Lung (tissue), 12 donors: Measurements from ENCODE around the gene ZNF521. TPM values are rescaled to one million over a fixed set of nuclear protein-coding genes. Genes with fewer than 3 reads are reported as not detected.

Experiments used
- ATAC-seq: fragments of 200-7000 bp; cut with Tn5 transposase; one replicate; pipeline ENCODE4 v1.9.1; 2020; ENCODE audit warnings: moderate number of reproducible peaks; ENCODE audit not compliant: insufficient read depth, low FRiP score
- DNase-seq, 3 donors: peaks; one replicate each; pipeline ENCODE4 v3.0.0-alpha.2; 2013 to 2017
- H3K27ac ChIP-seq, 2 donors: one replicate each; pipeline ENCODE4 v1.5.1; 2013; ENCODE audit warnings: mild to moderate bottlenecking in 2 of 2, moderate library complexity in 2 of 2, control low read depth in 1 of 2, inconsistent platforms in 1 of 2, low read depth in 1 of 2, low read length in 1 of 2
- H3K27me3 ChIP-seq, 3 donors: one replicate each; pipeline ENCODE4 v1.5.1; 2013; ENCODE audit warnings: low read length in 2 of 3; ENCODE audit not compliant: control insufficient read depth in 3 of 3, insufficient read depth in 3 of 3
- H3K36me3 ChIP-seq, 4 donors: one replicate each; pipeline ENCODE4 v1.5.1; 2013; ENCODE audit warnings: low read length in 4 of 4, mild to moderate bottlenecking in 1 of 4, moderate library complexity in 1 of 4; ENCODE audit not compliant: control insufficient read depth in 4 of 4, insufficient read depth in 4 of 4
- H3K4me1 ChIP-seq, 5 donors: one replicate each; pipeline ENCODE4 v1.5.1; 2013; ENCODE audit warnings: low read length in 5 of 5, mild to moderate bottlenecking in 2 of 5, moderate library complexity in 1 of 5; ENCODE audit not compliant: control insufficient read depth in 5 of 5, insufficient read depth in 5 of 5
- H3K4me3 ChIP-seq: one replicate; pipeline ENCODE4 v1.5.1; 2013; ENCODE audit warnings: mild to moderate bottlenecking, control low read depth, moderate library complexity
- H3K9ac ChIP-seq, 2 donors: one replicate each; pipeline ENCODE4 v1.5.1; 2013; ENCODE audit warnings: low read length in 2 of 2, control low read depth in 1 of 2; ENCODE audit not compliant: insufficient read depth in 1 of 2
- H3K9me3 ChIP-seq, 4 donors: one replicate each; pipeline ENCODE4 v1.5.1; 2013; ENCODE audit warnings: low read length in 3 of 4, mild to moderate bottlenecking in 1 of 4, moderate library complexity in 1 of 4; ENCODE audit not compliant: control insufficient read depth in 4 of 4, insufficient read depth in 3 of 4
- CTCF ChIP-seq: IDR thresholded peaks from 2 replicates; pipeline ENCODE4 v1.5.1; 2012; ENCODE audit warnings: mild to moderate bottlenecking; ENCODE audit errors: control extremely low read depth, extremely low read depth
- WGBS, 2 donors: extraction: QIAGEN DNeasy Blood & Tissue Kit; methylation state at CpG; one replicate each; pipeline ENCODE4 v1.1.7; 2013; 5-methylcytosine and 5-hydroxymethylcytosine counted together
- polyA plus RNA-seq, 2 donors: library from polyadenylated mRNA; stranded (reverse); fragments of 200-250 nt; gene quantifications; one replicate each; pipeline ENCODE4 v1.2.1, GENCODE V29; 2013
- total RNA-seq, 2 donors: library from RNA; depleted of rRNA in 1 of 2; stranded (reverse); fragments of >200 nt in 1 of 2; gene quantifications; one replicate each; pipeline ENCODE4 v1.2.1, GENCODE V29; 2014 to 2021
- donor health status: control.
- donor health status: control.
- donor health status: Bipolar disorder and iron deficiency.
- donor health status: healthy.
- donor health status: DM: yes; HTN: yes; CAD: no.

ZNF521 gene
- total and polyA plus RNA-seq, 4 donors, result 1.5 to 48.8 (median 10.7) TPM

GRCh38 chr18:25103468-25104155 is 248.4 kb downstream of the ZNF521 start:
- no peak for TF ChIP-seq CTCF
- Histone ChIP-seq H3K9ac (no peak overlapping the region), H3K27ac (no peak overlapping the region), H3K4me1 (peaks cover 0 to 48% (median 12%) of the 10 kb centered on the region in 5 donors), H3K4me3 (no peak overlapping the region), H3K9me3 (no peaks in the 10 kb centered on the region), H3K36me3 (no peaks in the 10 kb centered on the region), H3K27me3 (no peaks in the 10 kb centered on the region)
- ATAC-seq, result no peak
- no peak for DNase-seq
- WGBS, 2 donors, result 80 to 81% methylated on average over 4 of the region's 4 CpGs

- peaks cover 0 to 56% (median 14%) of the 10 kb centered on the region in 5 donors for H3K4me1 ChIP-seq
- DNase-seq, result peak in 2 of 3 donors; percentile 49 to 63
- H3K27me3 ChIP-seq, result no peaks in the 10 kb centered on the region
- H3K9me3 ChIP-seq, result no peaks in the 10 kb centered on the region
- WGBS, 2 donors, result 65 to 81% methylated on average over 2 of the region's 2 CpGs
- H3K4me3 ChIP-seq, result no peak overlapping the region
- no peak overlapping the region for H3K9ac ChIP-seq
- no peak overlapping the region for H3K27ac ChIP-seq
- ATAC-seq, result no peak
- TF ChIP-seq CTCF, result no peak
- no peaks in the 10 kb centered on the region for H3K36me3 ChIP-seq
These were observed 249.3 kb downstream of the ZNF521 start for GRCh38 chr18:25102662-25103061.

GRCh38 chr18:25100418-25100817 is 251.5 kb downstream of the ZNF521 start:
- Histone ChIP-seq H3K36me3 (no peaks in the 10 kb centered on the region), H3K4me1 (peaks cover 3 to 77% (median 18%) of the 10 kb centered on the region in 5 donors), H3K9me3 (no peaks in the 10 kb centered on the region), H3K9ac (no peak overlapping the region), H3K4me3 (no peak overlapping the region), H3K27ac (no peak overlapping the region), H3K27me3 (no peaks in the 10 kb centered on the region)
- DNase-seq (no peak), ATAC-seq (no peak)
- 75 to 79% methylated on average over 3 of the region's 3 CpGs for whole genome bisulfite sequencing, 2 donors
- TF ChIP-seq CTCF, result no peak

GRCh38 chr18:25099895-25100294 is 252.1 kb downstream of the ZNF521 start:
- H3K27ac ChIP-seq, result no peak overlapping the region
- H3K4me1 ChIP-seq, result peaks cover 3 to 82% (median 18%) of the 10 kb centered on the region in 5 donors
- ATAC-seq (no peak), DNase-seq (peak; percentile 64 to 80 (median 78))
- H3K9me3 ChIP-seq, result no peaks in the 10 kb centered on the region
- no peaks in the 10 kb centered on the region for H3K27me3 ChIP-seq
- H3K9ac ChIP-seq, result no peak overlapping the region
- no peaks in the 10 kb centered on the region for H3K36me3 ChIP-seq
- no peak overlapping the region for H3K4me3 ChIP-seq
- WGBS, 2 donors, result 37 to 63% methylated on average over 3 of the region's 3 CpGs
- TF ChIP-seq CTCF, result no peak
